Neural cell (in vitro differentiated cells): ENCODE data around the gene ISCU. TPM values are rescaled to one million over a fixed set of nuclear protein-coding genes. Genes with fewer than 3 reads are reported as not detected.

Experiments used
- H2AFZ ChIP-seq: fragments of 200-600, 300-800 bp; sonication (generic), shearing (Covaris generic); 2 replicates; pipeline ENCODE4 v1.6.0; 2014; ENCODE audit warnings: low read depth, mild to moderate bottlenecking, antibody characterized with exemption, low read length, moderate library complexity
- H3F3A ChIP-seq: fragments of 200-600 bp; shearing (Covaris generic); 2 replicates; pipeline ENCODE4 v1.6.1; 2016; ENCODE audit warnings: mild to moderate bottlenecking, moderate library complexity, mixed read lengths, antibody characterized with exemption, low read length; ENCODE audit not compliant: insufficient read depth, poor library complexity, severe bottlenecking
- H3K27ac ChIP-seq: fragments of 200-600, 300-800 bp; sonication (generic), shearing (Covaris generic); 2 replicates; pipeline ENCODE4 v1.5.1; 2014; ENCODE audit warnings: mild to moderate bottlenecking, low read length, moderate library complexity
- H3K27me3 ChIP-seq: fragments of 300-800, 200-600 bp; sonication (generic), shearing (Covaris generic); 2 replicates; pipeline ENCODE4 v1.6.0; 2014; ENCODE audit warnings: mild to moderate bottlenecking, low read depth, low read length, moderate library complexity; ENCODE audit not compliant: insufficient read depth
- H3K36me3 ChIP-seq: fragments of 300-800, 200-600 bp; sonication (generic), shearing (Covaris generic); 2 replicates; pipeline ENCODE4 v1.5.1; 2014; ENCODE audit warnings: mild to moderate bottlenecking, antibody characterized with exemption, low read length, moderate library complexity; ENCODE audit not compliant: insufficient read depth
- H3K4me2 ChIP-seq: fragments of 300-800, 200-600 bp; sonication (generic), shearing (Covaris generic); 2 replicates; pipeline ENCODE4 v1.6.0; 2014; ENCODE audit warnings: mild to moderate bottlenecking, low read length
- H3K4me3 ChIP-seq: fragments of 300-800, 200-600 bp; sonication (generic), shearing (Covaris generic); 2 replicates; pipeline ENCODE4 v1.5.1; 2014; ENCODE audit warnings: mild to moderate bottlenecking, low read length, moderate library complexity
- H3K79me2 ChIP-seq: fragments of 200-600 bp; shearing (Covaris generic); replicated peaks from 2 replicates; pipeline ENCODE4 v1.6.0; 2014; ENCODE audit warnings: mild to moderate bottlenecking, low read length, moderate library complexity; ENCODE audit not compliant: insufficient read depth
- H3K9ac ChIP-seq: fragments of 300-800, 200-600 bp; sonication (generic), shearing (Covaris generic); 2 replicates; pipeline ENCODE4 v1.6.1; 2016; ENCODE audit warnings: mild to moderate bottlenecking, low read length, mixed read lengths
- H3K9me2 ChIP-seq: fragments of 200-600 bp; shearing (Covaris generic); 2 replicates; pipeline ENCODE4 v1.6.1; 2016; ENCODE audit warnings: mild to moderate bottlenecking, low read length, mixed read lengths; ENCODE audit not compliant: insufficient read depth
- H3K9me3 ChIP-seq: fragments of 200-600, 300-800 bp; sonication (generic), shearing (Covaris generic); 2 replicates; pipeline ENCODE4 v1.6.1; 2016; ENCODE audit warnings: mild to moderate bottlenecking, mixed run types, low read length, moderate library complexity, mixed read lengths
- H4K20me1 ChIP-seq: fragments of 200-600 bp; shearing (Covaris generic); 2 replicates; pipeline ENCODE4 v1.6.1; 2016; ENCODE audit warnings: mild to moderate bottlenecking, mixed run types; ENCODE audit not compliant: insufficient read depth
- EP300 ChIP-seq: fragments of 450-650 bp; conservative IDR thresholded peaks from 2 replicates; pipeline ENCODE4 v1.6.1; 2014; ENCODE audit warnings: antibody characterized with exemption, mild to moderate bottlenecking, moderate library complexity; ENCODE audit not compliant: poor library complexity, severe bottlenecking
- EZH2 ChIP-seq: fragments of 200-600, 300-800 bp; shearing (Covaris generic), sonication (generic); IDR thresholded peaks from 2 replicates; pipeline ENCODE4 v1.6.1; 2014; ENCODE audit warnings: antibody characterized with exemption, low read length, borderline replicate concordance, mild to moderate bottlenecking; ENCODE audit not compliant: insufficient read depth, poor library complexity, severe bottlenecking
- MXI1 ChIP-seq: fragments of 450-650 bp; conservative IDR thresholded peaks from 2 replicates; pipeline ENCODE4 v1.6.1; 2014; ENCODE audit warnings: antibody characterized with exemption, mild to moderate bottlenecking; ENCODE audit not compliant: poor library complexity, severe bottlenecking
- POLR2AphosphoS5 ChIP-seq: IDR thresholded peaks from 2 replicates; pipeline ENCODE4 v1.6.1; 2012
- RAD21 ChIP-seq: fragments of 450-650 bp; conservative IDR thresholded peaks from 2 replicates; pipeline ENCODE4 v1.6.1; 2014; ENCODE audit warnings: antibody characterized with exemption, mild to moderate bottlenecking, moderate library complexity
- SMC3 ChIP-seq: fragments of 450-650 bp; conservative IDR thresholded peaks from 2 replicates; pipeline ENCODE4 v1.6.1; 2014; ENCODE audit warnings: antibody characterized with exemption, mild to moderate bottlenecking, moderate library complexity; ENCODE audit not compliant: poor library complexity
- TAF1 ChIP-seq: IDR thresholded peaks from 2 replicates; pipeline ENCODE4 v1.6.1; 2012; ENCODE audit warnings: low read depth
- polyA plus RNA-seq: library from polyadenylated mRNA; depleted of rRNA; stranded (reverse); fragments of >200 nt; gene quantifications from 2 replicates; pipeline ENCODE4 v1.2.3, GENCODE V29; 2014
- TF ChIP-seq, protein P1 (sequence below): fragments of 450-650 bp; IDR thresholded peaks from 2 replicates; pipeline ENCODE4 v1.5.1; 2014; ENCODE audit warnings: antibody characterized with exemption, mild to moderate bottlenecking, moderate library complexity; ENCODE audit not compliant: poor library complexity, severe bottlenecking
- TF ChIP-seq, protein P2 (sequence below): IDR thresholded peaks from 2 replicates; pipeline ENCODE4 v1.6.1; 2012; ENCODE audit warnings: borderline replicate concordance

The ISCU gene
- polyA plus RNA-seq, 1 donor from 2014 or later = 164 TPM

GRCh38 chr12:108610856-108611605 is 48.6 kb downstream of the ISCU start:
- H2AFZ ChIP-seq = no peak overlapping the region
- H3K4me3 ChIP-seq = no peak overlapping the region
- H3K4me2 ChIP-seq = no peak overlapping the region
- no peaks in the 10 kb centered on the region for H4K20me1 ChIP-seq
- no peaks in the 10 kb centered on the region for H3K79me2 ChIP-seq
- H3F3A ChIP-seq = no peaks in the 10 kb centered on the region
- no peak for TF ChIP-seq EZH2
- TF ChIP-seq POLR2AphosphoS5 = no peak
- TF ChIP-seq, protein P1, sequence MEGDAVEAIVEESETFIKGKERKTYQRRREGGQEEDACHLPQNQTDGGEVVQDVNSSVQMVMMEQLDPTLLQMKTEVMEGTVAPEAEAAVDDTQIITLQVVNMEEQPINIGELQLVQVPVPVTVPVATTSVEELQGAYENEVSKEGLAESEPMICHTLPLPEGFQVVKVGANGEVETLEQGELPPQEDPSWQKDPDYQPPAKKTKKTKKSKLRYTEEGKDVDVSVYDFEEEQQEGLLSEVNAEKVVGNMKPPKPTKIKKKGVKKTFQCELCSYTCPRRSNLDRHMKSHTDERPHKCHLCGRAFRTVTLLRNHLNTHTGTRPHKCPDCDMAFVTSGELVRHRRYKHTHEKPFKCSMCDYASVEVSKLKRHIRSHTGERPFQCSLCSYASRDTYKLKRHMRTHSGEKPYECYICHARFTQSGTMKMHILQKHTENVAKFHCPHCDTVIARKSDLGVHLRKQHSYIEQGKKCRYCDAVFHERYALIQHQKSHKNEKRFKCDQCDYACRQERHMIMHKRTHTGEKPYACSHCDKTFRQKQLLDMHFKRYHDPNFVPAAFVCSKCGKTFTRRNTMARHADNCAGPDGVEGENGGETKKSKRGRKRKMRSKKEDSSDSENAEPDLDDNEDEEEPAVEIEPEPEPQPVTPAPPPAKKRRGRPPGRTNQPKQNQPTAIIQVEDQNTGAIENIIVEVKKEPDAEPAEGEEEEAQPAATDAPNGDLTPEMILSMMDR = no peak
- TF ChIP-seq RAD21 = no peak
- TF ChIP-seq, protein P2, sequence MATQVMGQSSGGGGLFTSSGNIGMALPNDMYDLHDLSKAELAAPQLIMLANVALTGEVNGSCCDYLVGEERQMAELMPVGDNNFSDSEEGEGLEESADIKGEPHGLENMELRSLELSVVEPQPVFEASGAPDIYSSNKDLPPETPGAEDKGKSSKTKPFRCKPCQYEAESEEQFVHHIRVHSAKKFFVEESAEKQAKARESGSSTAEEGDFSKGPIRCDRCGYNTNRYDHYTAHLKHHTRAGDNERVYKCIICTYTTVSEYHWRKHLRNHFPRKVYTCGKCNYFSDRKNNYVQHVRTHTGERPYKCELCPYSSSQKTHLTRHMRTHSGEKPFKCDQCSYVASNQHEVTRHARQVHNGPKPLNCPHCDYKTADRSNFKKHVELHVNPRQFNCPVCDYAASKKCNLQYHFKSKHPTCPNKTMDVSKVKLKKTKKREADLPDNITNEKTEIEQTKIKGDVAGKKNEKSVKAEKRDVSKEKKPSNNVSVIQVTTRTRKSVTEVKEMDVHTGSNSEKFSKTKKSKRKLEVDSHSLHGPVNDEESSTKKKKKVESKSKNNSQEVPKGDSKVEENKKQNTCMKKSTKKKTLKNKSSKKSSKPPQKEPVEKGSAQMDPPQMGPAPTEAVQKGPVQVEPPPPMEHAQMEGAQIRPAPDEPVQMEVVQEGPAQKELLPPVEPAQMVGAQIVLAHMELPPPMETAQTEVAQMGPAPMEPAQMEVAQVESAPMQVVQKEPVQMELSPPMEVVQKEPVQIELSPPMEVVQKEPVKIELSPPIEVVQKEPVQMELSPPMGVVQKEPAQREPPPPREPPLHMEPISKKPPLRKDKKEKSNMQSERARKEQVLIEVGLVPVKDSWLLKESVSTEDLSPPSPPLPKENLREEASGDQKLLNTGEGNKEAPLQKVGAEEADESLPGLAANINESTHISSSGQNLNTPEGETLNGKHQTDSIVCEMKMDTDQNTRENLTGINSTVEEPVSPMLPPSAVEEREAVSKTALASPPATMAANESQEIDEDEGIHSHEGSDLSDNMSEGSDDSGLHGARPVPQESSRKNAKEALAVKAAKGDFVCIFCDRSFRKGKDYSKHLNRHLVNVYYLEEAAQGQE = no peak
- TF ChIP-seq EP300 = no peak
- no peak for TF ChIP-seq SMC3
- no peak for TF ChIP-seq TAF1
- no peaks in the 10 kb centered on the region for H3K9me2 ChIP-seq
- no peak overlapping the region for H3K27ac ChIP-seq
- H3K9me3 ChIP-seq = no peaks in the 10 kb centered on the region
- H3K27me3 ChIP-seq = no peaks in the 10 kb centered on the region
- H3K36me3 ChIP-seq = no peaks in the 10 kb centered on the region
- no peak overlapping the region for H3K9ac ChIP-seq

- H3K27me3 ChIP-seq = no peaks in the 10 kb centered on the region
- no peak overlapping the region for H3K27ac ChIP-seq
- H3K9me2 ChIP-seq = no peaks in the 10 kb centered on the region
- no peak overlapping the region for H2AFZ ChIP-seq
- TF ChIP-seq, protein P2 = no peak
- TF ChIP-seq TAF1 = no peak
- no peak for TF ChIP-seq SMC3
- TF ChIP-seq RAD21 = no peak
- no peak for TF ChIP-seq MXI1
- no peak for TF ChIP-seq EP300
- TF ChIP-seq, protein P1 = no peak
- no peak for TF ChIP-seq EZH2
- no peak for TF ChIP-seq POLR2AphosphoS5
- H3K9ac ChIP-seq = no peak overlapping the region
- H4K20me1 ChIP-seq = no peaks in the 10 kb centered on the region
- H3K4me2 ChIP-seq = no peak overlapping the region
- H3K79me2 ChIP-seq = no peaks in the 10 kb centered on the region
- no peaks in the 10 kb centered on the region for H3F3A ChIP-seq
- H3K4me3 ChIP-seq = no peak overlapping the region
- no peaks in the 10 kb centered on the region for H3K36me3 ChIP-seq
- H3K9me3 ChIP-seq = no peaks in the 10 kb centered on the region
These were observed 49.6 kb downstream of the ISCU start for GRCh38 chr12:108611884-108612415.
